GM21381 (cell line): ENCODE results near the gene WNT7B.

Source experiments
- ATAC-seq: cut with Tn5 transposase; IDR thresholded peaks from one replicate; pipeline ENCODE4 v1.9.1; 2021; ENCODE audit warnings: mild to moderate bottlenecking, moderate library complexity; ENCODE audit not compliant: unreplicated experiment

WNT7B gene

GRCh38 chr22:45977003-45977411, at the start of gene WNT7B:
Gene WNT7B, minus strand, starts transcription at chr22:45977162. Its CDS starts 408 bp downstream, at chr22:45976754.
- no peak for ATAC-seq

GRCh38 chr22:46025973-46026898, 49.3 kb upstream of the WNT7B start:
- no peak for ATAC-seq

GRCh38 chr22:46025225-46025972, 48.4 kb upstream of the WNT7B start:
- no peak for ATAC-seq

DNA sequence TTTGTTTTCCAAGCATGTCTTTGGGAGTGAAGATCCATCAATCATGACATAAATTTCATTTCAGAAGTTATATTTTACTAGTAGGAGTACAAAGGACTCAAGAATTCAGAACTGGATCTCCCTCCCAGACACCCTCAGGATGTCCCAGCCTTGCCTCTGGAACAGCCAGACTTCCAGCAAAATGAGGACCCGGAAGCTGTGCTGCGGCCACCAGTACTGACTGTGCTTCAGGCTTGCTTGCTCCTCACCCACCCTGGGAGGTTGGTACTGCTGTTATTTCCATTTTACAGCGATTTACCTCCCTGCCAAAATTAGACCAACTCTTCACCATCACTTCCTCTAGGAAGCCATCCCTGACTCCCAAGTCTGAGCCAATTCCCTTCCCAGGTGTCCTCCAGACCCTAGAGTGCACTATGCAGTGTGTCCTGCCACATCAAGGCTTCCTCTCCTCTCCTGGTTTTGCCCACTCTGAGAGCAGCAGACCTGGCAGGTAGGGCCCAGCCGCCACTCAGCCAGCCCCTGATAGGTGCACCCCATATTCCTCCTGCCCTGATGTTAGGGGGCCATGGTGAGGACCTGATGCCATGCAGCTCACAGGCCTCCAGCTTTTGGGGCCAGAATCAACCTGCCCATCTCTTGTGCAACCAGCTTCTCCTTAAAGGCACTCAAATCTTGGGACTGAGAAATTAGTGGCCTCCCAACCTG, 47.3 kb upstream of the WNT7B start:
- ATAC-seq, result no peak

DNA sequence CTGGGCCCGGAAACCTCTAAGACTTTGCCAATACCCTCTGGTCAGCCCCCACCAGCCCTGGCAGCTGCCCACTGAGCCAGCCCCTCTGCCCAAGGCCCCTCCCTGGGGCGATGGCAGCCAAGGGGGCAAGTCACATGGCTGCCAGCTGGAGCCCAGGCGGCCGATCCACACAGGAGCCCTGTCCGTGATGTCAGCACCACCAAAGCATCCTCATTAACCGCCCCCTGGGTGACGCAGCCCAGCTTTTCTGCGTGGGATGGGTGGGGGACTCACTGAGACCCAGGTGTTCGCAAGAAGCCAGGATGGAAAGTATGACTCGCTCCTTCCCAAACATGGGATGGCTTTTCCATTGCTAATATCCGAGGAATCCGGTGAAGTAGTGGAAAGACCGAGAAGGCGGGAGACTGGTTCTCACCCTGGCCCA, 46.6 kb upstream of the WNT7B start:
- ATAC-seq, result no peak

DNA sequence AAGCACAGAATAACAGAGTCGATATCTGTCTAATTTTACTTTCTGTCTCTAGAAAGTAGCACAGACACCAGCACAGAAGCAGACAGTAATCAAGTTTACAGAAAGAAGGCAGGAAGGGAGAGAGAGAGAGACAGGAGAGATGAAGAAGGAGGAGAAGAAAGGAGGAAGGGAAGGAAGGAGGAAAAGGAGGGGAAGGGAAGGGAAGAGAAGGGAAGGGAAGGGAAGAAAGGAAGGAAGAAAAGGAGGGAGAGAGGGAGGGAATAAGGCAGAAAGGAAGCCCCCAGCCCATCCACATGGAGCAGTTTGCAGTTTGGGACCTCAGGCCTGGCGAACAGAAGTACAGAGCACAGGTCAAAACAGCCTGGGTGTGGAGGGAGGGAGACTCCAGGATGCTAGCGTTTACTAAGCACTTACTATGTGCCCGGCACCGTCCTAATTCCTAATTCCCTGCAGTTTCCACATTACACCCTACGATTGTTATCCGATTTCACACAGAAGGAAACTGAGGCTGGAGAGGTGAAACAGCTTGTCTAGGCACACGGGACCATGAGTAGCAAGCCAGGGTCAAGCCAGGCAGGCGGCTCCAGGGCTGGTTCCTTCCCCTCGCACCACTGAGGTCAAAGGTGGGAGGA, 46.0 kb upstream of the WNT7B start:
- ATAC-seq, result no peak

DNA sequence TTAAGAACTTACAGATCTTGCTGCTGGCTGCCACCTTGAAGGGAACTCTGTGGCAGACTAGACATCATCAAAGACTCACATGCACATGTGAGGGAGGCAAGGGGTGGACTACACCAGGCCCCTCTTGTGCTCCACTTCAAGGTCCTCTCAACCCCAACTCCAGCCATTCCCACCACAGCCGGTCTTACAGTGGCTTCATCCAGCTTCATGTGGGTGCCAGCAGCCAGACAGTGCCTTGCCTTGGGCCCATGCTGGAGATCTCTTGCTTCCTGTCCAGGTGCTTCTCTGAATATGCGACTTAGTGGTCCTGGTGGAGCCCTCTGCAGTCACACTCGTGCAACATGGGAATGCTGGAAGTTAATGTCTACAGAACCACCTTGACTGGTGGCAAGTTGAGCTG, 44.6 kb upstream of the WNT7B start:
- no peak for ATAC-seq

DNA sequence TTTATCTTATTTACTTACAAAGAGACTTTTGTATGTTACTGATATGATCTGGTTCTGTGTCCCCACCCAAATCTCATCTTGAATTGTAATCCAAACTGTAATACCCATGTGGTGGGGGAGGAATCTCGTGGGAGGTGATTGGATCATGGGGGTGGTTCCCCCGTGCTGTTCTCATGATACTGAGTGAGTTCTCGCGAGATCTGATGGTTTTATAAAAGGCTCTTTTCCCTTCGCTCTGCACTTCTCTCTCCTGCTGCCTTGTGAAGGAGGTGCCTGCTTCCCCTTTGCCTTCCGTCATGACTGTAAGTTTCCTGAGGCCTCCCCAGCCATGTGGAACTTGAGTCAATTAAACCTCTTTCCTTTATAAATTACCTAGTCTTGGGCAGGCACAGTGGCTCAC, 42.4 kb upstream of the WNT7B start:
- no peak for ATAC-seq

- ATAC-seq, result no peak
Measured at GRCh38 chr22:46018859-46019258, 41.9 kb upstream of the WNT7B start.

DNA sequence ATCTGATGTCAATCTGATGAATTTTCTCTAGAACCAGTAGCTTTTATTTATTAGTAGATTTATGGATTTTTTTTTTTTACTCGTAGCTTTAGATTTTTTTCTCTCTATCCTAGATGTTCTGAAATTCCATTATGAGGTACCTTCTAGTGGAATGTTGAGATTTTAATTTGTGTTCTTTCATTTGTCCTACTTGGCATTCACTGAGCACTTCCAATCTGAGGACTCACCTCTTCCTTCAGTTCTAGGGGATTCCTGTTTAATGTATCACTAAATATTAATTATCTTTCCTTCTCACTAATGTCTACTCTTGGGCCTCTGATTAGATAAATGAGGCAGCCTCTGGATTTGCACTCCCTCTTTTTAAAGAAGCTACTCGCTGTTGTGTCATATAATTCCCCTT, 40.2 kb upstream of the WNT7B start:
- ATAC-seq, result no peak

DNA sequence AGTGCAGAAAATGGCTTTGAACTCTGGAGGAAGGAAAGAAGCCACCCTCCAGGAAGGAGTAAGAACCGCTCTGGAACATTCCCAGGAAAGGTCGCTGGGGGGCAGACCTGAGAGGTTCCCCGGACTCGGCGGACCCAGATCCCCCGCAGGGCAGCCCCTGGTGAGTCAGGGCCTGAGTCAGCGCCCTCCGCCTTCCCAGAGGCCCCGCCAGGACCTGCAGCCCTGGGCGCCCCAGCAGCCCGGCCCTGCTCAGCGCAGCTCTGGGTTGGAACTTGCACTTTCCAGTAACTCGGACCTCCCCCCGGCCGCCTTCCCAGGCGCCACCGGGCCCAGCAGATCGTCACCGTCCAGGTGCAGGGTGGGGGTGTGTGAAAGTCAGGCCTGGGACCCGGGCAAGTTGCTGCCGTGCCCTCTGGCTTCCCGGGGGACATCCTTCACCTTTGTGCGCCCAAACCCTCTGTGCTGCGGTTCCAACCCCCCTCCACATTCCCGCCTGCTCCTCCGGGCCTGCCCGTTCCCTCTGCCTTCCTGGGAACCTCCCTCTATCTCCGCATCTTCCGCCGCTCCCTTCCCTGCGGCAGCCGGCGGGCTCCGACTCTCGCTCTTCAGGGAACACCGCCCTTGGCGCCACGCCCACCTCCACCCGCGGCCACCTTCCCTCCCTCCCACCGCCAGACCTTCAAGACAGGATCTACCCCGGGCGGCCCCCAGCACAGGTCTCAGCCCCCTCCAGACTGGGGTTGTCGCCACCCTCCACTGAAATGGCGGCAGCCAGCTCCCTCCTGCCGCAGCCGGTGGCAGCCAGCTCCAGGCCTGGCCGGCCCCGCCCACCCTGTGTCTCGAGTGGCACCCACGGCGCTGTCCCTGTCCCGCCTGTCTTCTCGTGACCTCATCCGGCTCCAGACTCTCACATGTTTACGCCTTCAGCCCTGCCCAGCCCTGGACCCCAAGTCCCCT, 36.8 kb upstream of the WNT7B start:
- ATAC-seq, result peak; percentile 78

DNA sequence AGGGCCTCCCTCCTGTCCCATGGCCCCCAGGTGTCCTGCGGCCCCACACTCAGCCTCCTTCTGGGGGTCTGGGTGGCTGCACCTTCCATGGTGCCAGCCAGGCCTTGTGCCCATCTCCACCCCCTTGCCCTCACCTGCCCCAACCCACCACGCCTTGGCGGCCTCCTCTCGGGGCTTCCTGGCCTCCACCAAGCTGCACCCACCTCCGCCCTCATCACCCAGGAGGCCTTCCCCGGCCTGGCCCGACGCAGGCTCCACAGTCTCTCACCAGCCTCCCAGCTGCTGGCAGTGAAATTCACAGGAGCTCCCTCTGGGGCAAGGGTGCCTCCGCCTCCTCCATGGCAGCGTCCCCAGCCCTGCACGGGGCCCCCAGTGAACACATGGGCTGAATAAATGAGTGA, 35.9 kb upstream of the WNT7B start:
- ATAC-seq, result no peak

DNA sequence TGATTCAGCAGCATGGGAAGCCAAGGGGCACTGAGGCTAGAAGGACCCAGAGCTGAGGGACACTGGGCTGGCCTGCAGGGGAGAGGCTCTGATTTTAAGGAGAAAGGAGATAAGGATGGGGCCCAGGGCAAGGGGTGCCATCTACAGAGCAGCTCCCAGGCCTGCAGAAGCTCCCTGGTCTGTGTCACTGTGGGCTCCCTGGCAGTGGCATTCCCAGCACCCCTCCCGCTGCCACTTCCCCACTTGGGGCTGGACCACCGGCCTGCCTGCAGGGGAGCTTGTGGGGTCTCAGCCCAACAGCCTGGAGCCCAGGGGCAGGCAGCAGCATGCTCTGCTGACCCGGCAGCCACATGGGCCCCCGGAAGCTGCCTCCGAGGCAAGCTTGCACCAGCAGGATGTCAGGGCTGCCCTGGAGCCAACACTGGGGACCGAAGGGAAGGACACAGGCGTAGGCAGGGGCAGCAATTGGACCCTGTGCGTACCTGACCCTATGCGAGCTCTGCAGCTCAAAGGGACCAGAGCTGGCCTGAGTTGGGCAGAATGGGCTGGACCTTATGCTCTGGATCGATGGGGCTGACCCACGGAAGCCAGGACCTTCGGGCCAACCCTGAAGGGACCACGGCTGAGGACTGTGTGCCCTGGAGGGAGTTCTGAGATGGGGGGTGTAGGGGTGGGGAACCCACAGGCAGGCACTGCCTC, 35.4 kb upstream of the WNT7B start:
- ATAC-seq, result no peak

DNA sequence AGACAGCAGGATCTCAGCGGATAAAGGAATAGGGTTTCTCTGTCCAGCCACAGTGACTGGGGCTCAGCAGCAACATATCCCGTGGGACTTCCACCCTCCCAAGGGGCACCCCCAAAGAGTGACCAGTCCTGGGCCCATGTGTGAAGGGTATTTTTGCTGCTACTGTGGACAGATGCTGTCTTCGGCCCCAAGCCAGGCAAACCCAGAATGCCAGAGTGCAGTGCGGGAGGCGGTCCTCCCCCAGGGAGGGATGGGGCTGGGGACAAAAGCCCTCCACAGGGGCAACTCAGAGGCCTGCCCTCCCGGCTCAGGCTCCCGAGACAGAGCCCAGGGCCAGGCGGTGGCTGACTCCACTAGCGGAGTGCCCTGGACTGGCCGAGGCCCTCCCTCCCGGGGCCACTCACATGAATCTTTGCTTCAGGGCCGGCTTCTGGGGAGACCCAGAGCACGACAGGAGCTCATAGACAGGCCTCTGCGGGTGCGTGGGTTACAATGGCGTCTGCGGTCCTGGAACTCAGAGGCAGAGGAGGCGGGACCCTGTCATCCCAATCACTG, 34.7 kb upstream of the WNT7B start:
- ATAC-seq, result no peak

- ATAC-seq, result no peak
Measured at GRCh38 chr22:46010951-46011626, 34.1 kb upstream of the WNT7B start.

DNA sequence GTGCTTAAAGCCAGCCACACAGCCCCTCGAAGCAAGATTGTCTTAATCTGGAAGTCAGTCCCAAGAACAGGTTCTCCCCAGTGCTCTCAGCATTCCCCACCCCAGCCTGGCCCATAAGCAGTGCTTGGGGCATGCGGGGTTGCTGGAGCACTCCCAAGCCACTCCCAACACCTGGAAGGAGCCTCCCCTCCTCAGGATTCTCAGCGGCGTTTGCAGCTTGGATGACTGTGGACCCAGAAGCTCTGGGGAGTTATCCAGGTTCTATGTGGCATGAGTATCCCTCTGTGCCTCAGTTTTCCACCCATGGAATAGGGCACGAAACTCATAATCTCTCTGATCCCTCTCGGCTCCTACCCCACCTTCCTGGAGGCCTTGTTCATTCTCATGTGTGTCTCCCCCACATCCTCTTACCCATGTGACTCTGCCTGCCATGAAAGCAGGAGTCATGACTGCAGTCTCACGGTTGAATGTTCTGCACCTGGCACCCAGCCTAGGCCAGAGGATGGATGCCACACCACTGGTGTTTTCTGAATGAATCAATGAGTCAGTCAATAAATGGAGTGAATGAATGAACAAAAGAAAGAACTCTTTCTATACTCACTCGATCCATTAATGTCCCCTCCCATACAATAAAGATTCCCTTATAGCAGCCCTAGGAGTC, 33.4 kb upstream of the WNT7B start:
- no peak for ATAC-seq

DNA sequence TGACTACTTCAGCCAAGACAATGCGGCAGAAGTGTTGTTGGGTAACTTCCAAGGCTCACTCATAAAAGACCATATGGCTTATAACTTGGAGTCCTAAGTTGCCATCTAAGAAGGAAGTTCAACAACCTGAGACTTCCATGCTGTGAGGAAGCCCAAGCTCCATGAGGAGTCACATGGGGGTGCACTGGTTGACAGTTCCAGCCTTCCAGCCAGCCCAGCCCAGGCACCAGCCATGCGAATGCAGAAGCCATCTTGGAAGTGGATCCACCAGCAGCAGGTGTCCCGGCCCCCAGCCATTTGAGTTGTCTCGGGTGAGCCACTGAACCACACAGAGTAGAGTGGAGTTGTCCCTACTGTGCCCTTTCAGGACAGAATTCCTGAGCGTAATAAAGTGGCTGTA, 32.8 kb upstream of the WNT7B start:
- ATAC-seq, result no peak
